ENCODE measurements around the gene RNF31.
"Not testable (repeated sequence)": the region's sequence is repeated elsewhere in the genome, so short reads cannot be mapped to it uniquely, and the experiment has no call there.

RNF31 gene

GRCh38 chr14:24146978-24147760 is at the start of gene RNF31:
Gene RNF31, plus strand, starts transcription at chr14:24147498. Its CDS starts 201 bp downstream, at chr14:24147699.
- FAIRE-seq (peak; percentile 73), DNase-seq (ENCODE audit: low spot score) (peak; percentile 79)

GRCh38 chr14:24098229-24098926 is 48.9 kb upstream of the RNF31 start:
- FAIRE-seq = no peak
- DNase-seq (ENCODE audit: low spot score) = no peak

- FAIRE-seq (no peak), DNase-seq (ENCODE audit: low spot score) (no peak)
These were observed 48.1 kb upstream of the RNF31 start for GRCh38 chr14:24098927-24099813.

- no peak for FAIRE-seq
- DNase-seq (ENCODE audit: low spot score) = no peak
These were observed 46.9 kb upstream of the RNF31 start for GRCh38 chr14:24100197-24100981.

GRCh38 chr14:24100982-24101494 is 46.3 kb upstream of the RNF31 start:
- FAIRE-seq = no peak
- no peak for DNase-seq (ENCODE audit: low spot score)

GRCh38 chr14:24102357-24103048 is 44.8 kb upstream of the RNF31 start:
- DNase-seq (ENCODE audit: low spot score) (no peak), FAIRE-seq (no peak)

GRCh38 chr14:24103451-24103850 is 43.8 kb upstream of the RNF31 start:
- FAIRE-seq = no peak
- no peak for DNase-seq (ENCODE audit: low spot score)

GRCh38 chr14:24105609-24106239 is 41.6 kb upstream of the RNF31 start:
- not testable (repeated sequence) for FAIRE-seq; DNase-seq (ENCODE audit: low spot score)

GRCh38 chr14:24106672-24107271 is 40.5 kb upstream of the RNF31 start:
- no peak for FAIRE-seq
- no peak for DNase-seq (ENCODE audit: low spot score)

GRCh38 chr14:24108336-24108874 is 38.9 kb upstream of the RNF31 start:
- no peak for DNase-seq (ENCODE audit: low spot score)
- FAIRE-seq = no peak

- no peak for FAIRE-seq
- no peak for DNase-seq (ENCODE audit: low spot score)
These were observed 37.2 kb upstream of the RNF31 start for GRCh38 chr14:24110060-24110459.

GRCh38 chr14:24110523-24110922 is 36.8 kb upstream of the RNF31 start:
- FAIRE-seq = no peak
- DNase-seq (ENCODE audit: low spot score) = no peak

GRCh38 chr14:24113379-24113800 is 33.9 kb upstream of the RNF31 start:
- DNase-seq (ENCODE audit: low spot score) (no peak), FAIRE-seq (no peak)

GRCh38 chr14:24113801-24114531 is 33.3 kb upstream of the RNF31 start:
- FAIRE-seq (no peak), DNase-seq (ENCODE audit: low spot score) (peak; percentile 79)

- FAIRE-seq (peak; percentile 79), DNase-seq (ENCODE audit: low spot score) (peak; percentile 96)
These were observed 32.5 kb upstream of the RNF31 start, which contains the start of the genes DCAF11 and NRL for GRCh38 chr14:24114532-24115421. Gene DCAF11, plus strand, starts transcription at chr14:24114777. Its CDS starts 818 bp downstream, at chr14:24115595. Gene NRL, minus strand, starts transcription at chr14:24114949. Its CDS starts 32,101 bp downstream, at chr14:24082848.

- FAIRE-seq = no peak
- no peak for DNase-seq (ENCODE audit: low spot score)
These were observed 31.7 kb upstream of the RNF31 start for GRCh38 chr14:24115422-24116127.

All from RCC 7860 (cell line).